Measurements from ENCODE around the gene ZFP92.
"Not testable (repeated sequence)": the region's sequence is repeated elsewhere in the genome, so short reads cannot be mapped to it uniquely, and the experiment has no call there.

Gene ZFP92

DNA sequence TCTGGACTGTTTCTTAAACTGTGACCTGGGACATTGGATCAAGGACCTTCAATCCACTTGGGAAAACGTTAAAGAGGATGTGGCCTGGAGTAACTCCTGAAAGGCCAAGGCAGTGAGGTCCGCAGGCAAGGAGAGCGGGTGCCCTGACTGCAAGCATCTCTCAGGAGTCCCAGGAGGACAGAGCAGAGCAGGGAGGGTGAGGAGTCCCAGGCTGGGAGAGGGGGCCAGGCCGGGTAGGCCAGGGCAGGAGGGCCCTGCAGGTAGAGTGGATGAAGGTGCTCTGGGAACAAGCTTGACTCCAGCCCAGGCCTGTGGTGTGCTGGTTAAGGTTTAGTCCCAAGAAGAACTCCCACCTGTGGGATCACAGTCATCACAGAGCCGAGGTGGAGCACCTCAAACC is 23.9 kb upstream of the ZFP92 start:
- DNase-seq (ENCODE audit: low spot score) = no peak

DNA sequence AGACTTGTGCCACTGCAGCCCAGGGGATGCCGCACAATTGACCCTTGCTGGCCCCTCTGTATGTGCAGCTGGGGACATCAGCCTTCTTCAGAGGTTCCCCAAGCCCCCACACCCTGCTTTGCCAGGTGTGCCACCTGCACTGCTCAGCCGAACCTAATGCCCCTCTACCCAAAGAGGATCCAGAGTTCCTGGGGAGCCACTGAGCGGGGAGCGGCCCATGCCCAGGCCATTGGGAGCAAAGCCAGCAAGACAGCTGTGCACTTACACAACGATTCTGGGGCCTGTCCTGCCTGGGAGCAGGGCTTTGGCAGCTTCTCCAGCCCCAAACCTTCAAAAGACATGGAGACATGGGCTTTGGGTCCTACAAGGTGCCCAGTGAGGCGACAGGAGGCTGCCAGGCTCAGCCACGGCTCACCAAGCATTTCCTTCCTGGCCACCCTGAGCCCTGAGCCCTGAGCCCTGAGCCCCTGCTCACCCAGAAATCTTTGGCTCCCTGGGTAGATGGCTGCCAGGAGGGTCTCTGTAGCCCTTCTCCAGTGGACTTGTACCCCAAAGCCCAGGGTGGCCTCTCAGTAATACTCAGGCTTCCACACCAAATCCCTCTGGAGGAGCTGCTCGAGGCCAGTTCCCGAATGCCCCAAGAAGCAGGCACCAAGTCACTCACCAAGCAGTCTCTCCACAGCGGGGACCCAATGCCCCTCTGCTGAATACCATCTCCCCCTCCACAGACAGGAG is 23.1 kb upstream of the ZFP92 start:
- no peak for DNase-seq (ENCODE audit: low spot score)

DNA sequence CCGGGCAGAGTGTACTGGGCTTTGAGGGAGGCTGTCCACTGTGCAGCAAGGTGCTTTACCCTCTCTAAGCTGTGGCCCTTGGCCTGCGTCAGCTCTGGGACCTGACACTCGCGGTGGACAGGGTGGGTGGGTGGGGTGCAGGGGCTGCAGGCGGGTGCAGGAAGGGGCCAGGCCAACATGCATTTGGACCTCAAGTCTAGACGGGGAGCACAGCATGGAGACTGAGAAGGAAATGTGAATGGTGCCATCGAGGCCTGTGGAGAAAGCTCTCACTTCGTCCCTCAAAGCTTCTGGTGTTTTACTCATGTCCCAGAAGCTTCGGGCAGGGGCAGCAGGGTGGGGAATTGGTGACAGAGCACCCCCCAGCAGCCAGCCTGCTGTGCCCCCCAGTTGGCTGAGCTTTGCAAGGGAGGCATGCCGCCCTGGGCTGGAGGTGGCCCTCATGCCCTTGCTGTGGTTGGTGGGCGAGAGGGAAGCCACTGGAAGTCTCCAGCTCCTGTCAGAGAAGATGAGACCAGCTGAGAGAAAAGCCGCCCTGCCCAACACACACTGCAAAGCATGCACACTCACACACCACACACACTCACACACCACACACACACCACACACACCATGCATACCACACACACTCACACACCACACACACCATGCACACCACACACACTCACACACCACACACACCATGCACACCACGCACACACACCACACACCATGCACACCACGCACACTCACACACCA is 22.4 kb upstream of the ZFP92 start:
- DNase-seq (ENCODE audit: low spot score) = no peak

DNA sequence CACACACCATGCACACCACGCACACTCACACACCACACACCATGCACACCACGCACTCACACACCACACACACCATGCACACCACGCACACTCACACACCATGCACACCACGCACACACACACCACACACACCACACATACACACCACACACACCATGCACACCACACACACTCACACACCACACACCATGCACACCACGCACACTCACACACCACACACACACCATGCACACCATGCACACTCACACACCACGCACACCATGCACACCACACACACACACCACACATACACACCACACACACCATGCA is 21.9 kb upstream of the ZFP92 start:
- DNase-seq (ENCODE audit: low spot score) = not testable (repeated sequence)

DNA sequence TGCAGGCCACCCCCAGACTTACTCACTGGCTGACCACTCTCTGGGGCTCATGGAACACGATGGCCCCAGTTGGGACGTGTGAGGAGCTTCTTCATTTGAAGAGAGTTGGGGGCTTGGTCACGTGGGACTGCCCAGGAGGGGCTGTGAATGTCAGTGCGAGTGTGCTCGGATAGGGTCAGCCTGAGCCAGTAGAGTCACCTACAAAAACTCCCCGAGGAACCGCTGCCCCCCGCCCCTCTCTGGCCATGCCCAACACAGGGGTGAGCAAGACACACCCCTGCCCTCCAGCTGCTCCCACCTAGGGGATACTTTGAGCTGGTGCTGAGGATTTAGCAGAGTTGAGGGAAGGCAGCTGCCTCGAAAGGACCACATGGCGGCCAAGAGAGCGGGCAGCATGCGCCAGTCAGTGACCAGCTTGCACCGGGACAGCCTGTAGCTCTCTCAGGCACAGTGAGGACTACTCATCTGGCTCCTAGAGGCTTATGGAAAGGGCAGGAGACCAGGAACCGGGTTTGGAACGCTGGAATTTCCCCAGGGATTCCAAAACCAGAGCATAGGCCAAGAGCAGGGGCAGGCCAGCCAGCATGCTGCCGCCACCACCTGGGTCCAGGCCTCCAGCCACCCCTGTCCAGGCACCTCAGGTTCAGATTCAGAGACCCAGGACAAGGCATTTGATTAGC is 18.5 kb upstream of the ZFP92 start:
- DNase-seq (ENCODE audit: low spot score) = no peak

DNA sequence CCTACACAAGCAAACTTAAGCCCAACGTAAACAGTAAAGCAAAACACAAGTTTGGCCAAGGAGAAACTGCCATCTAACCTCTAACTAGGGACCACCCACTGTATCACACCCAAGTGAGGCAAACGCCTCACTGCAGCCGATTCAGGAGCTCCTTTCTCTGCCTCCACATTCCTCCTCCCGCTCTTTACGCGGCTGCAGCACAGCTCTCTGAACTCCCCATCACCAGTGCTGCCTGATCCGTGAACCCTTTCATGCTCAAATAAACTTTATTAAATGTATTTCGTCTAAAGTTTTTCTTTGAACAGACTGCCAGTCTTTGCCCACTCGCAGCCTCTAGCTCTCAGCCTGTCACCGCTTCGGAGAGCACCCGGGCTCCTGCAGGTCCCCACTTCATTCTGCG is 16.7 kb upstream of the ZFP92 start:
- DNase-seq (ENCODE audit: low spot score) = no peak

DNA sequence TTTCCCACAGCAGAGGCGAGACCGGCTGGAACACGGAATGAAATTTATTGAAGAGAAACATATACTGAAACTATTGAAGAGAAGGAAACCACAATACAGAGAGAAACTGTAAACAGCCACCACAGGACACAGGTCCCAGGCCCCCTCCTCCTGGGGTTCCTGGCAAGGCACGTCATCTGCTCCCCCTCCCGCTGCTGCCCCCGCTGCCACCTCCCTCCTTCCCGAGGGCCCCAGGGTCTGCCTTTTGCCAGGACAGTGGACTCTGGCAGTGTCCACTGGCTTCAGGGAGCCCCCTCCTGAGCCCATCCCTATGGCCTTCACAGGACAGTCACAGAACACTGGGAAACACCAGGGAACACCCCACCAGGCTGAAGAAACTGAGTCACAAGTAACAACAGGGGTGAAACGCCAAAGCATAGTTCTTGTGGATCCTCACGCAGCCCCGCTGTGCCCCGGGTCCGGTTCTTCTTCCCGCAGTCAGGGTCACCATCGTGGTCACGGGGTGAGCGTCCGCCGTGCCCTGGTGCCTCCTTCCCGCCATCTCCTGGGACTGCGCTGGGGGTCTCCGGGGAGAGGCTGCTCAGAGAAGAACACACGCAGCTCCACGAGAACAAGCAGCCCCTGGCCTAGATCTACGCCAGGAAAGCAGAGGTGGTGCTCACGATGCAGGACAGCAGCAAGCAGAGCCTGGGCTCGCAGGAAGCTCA is 15.5 kb upstream of the ZFP92 start:
- DNase-seq (ENCODE audit: low spot score) = no peak

DNA sequence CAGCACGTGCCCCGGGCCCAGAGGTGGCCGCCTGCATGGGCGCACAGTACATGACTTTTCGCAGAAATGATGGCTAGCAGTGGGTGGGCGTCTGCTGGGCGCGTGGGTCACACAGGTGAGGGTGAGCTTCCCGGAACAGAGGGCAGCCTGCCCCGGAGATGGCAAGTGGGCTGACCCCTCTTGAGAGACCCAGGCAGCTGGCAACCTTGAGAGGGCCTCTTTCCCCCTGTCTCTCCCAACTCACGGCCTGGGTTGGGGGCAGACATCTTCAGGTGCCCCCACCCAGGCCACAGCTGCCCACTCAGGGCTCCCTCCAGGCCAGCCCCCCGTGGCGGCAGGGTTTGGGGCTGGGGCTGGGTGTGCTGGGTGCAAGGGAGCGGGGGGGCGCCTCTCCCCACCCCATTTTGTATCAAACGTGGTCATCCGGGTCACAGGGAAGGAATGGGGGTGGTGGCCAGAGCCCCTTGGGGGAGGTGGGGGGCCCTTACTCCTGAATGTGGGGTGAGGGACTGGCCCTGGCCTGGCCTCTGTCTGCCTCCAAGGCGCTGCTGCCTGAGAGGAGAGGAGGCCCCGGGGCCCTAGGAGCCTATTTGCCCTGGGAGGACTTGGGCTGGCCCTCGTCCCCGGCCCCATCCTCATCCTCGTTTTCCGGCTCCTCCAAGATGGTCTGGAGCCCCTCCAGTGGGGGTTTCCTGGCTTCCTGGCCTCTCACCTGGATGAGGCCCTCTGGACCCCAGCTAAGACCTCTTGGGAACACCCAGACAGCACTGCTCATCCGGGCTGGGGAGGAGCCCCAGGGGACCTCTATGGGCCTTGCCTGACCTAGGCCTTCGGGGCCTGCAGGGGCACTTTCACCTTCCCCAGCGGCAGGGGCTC is 14.7 kb upstream of the ZFP92 start:
- no peak for DNase-seq (ENCODE audit: low spot score)

DNA sequence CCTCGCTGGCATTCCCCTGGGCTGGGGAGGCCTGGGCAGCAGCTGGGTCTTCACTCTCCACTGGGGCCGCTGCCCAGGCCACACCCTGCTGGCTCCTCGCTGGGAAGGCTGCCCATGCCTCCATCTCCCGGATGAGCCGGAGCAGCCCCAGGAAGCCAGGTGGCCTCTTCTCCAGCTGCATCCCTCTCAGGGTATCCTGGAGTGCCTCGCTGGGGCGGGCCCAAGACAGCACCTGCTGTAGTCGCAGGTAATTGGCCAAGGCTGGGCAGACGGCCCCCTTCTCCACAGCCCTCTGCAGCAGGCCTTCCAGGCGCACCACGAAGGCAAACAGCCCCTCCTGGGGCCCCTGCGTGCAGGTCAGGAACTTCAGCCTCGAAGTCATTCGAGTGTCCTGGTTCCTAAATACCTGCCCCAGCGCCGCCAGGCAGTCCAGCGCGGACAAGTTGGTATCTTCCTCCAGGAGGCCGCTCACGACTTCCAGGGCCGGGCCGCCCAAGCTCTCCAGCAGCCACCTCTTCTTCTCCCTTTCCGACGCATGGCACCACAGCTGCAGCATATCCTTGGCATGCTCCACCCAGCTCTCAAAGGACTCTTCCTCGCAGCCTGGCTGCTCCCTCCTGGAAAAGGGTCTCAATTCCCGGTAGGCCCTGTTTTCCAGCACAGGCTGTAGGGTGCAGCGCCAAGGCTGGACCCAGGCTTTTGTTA is 13.9 kb upstream of the ZFP92 start:
- DNase-seq (ENCODE audit: low spot score) = no peak

DNA sequence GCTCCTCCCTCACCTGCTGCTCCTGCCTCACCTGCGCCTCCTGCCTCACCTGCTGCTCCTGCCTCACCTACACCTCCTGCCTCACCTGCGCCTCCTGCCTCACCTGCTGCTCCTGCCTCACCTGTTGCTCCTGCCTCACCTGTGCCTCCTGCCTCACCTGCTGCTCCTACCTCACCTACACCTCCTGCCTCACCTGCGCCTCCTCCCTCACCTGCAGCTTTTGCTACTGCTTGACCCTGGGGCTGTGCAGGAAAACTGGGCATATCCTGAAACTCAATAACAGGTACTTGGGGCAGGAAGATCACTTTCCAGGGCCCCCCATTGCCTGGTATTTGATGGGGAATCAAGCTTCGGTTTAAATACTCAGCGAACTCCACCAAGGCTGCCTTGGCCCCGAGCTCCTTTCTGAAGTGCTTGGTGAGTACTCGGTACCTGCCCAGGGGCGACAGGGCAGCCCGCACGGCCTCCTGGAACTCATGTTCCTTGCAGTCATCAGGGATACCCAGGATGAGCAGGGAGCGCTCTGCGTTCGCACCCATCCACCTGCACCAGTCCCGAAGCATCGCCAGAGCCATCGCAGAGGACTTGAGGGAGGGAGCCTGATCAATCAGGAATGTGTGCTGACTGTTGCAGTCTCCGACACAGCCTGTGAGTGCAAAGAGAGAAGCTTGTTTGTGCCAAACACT is 12.9 kb upstream of the ZFP92 start:
- DNase-seq (ENCODE audit: low spot score) = no peak

DNA sequence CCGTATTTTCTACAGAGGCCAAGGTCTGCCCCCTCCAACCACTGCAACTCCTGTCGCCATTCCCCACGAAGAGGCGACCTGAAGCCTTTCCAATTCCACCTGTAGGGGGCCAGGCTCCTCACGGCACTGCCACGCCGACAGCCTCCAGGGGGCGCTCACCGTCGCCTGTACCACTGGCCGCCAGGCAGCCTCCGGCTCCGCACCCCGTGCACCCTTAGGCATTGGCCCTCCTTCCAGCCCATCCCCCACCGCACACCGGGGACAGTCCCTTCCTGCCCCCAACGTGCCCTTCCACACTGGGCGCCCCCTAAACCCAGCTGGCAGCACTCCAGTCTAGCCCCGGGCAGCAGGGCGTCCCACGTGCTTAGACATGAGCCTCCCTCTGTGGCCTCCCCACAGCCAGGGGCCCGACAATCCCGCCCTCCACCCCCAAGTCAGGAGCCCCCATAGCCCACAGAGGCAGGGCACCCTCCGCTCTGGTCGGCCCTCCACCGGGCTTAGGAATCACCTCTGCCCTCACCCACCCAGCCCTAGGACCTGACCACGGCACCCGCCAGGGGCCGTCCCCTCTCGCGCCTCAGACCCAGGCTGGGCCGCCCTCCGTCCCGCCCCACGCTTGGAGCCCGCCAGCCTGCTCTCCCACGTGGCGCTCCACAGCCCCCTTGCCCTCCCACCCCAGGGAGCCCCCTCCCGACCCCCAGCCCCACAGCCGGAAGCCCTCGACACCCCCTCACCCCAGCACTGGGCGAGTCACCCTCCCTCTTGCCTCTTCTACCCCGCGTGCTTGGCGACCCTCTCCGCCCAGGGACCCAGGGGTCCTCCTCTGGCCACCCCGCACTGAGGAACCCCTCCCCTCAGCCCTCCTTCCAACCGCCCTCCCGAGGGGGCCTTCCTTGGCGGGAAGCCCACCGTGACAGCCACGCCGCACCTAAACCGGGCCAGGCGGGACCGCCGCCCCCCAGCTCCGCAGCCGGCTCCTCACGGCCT is 10.8 kb upstream of the ZFP92 start:
- peak; percentile 89 for DNase-seq (ENCODE audit: low spot score)

DNA sequence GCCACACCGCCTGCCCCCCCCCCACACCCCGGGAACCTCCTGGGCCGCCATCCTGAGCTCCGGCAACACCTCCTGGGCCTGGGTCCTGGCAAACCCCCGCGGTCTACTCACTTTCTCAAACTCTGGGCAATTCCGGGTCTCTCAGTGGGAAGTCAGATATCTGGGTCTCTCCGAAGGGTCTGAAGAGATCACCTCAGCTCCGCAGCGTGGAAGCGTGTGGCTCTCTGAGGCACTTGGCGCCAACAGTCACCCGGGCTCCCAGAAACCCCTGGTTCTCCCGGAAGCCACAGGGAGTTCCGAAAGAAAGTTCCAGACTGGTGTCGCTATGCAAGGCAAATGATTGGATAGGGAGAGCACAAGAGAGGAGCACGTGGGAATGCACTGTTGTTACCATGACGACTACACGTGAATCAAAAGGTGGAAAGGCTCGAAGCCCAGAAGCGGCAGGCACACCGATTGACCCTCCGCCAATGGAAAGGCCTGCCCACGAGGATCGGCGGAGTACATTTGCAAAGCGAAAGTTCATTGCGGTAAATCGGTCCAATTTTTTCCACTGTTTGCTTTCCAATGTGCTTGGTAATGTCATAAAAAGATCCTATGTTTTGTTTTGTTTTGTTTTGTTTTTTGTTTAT is 10.0 kb upstream of the ZFP92 start, which contains the start of gene PNMA6E:
Gene PNMA6E, minus strand, starts transcription at position 218 of the 632 bp plus-strand sequence. CDS start 2,501 bp downstream, outside the sequence.
- DNase-seq (ENCODE audit: low spot score) = no peak

DNA sequence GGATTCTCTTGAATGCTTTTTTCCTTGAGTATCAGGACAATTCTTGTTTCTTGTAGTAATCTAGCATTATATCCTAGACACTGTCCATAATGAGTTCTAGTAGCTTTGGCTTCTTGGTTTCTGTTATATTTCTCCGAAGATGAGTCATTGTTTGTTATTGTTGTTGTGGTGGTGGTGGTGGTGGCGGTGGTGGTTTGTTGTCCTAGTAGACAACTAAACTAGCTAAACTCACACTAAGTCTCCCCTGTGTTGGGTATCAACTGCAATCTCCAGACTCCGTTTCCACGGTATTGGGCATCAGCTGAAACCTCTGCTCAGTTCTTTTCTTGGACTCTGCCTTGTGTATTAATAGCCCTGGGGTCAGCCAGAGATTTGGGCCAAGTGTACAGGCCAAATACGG is 6.9 kb upstream of the ZFP92 start:
- DNase-seq (ENCODE audit: low spot score) = not testable (repeated sequence)

DNA sequence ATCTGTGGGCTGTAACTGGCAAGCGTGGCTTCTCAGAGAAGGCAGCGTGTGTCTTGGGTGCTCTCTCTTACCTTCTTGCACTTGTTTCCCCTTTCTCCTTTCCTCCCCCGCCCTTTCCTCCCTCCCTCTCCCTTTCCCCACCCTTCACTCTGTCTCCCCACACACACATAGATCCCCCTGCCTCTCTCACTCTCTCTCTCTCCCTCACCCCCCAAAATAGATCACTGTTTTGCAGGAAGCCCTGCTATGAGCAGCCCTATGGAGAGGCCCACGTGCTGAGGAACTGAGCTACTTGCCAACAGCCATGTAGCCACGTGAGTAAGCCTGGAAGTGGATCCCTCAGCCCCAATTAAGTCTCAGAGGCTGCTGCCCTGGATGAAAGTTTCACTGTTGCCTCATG is 5.8 kb upstream of the ZFP92 start:
- no peak for DNase-seq (ENCODE audit: low spot score)

DNA sequence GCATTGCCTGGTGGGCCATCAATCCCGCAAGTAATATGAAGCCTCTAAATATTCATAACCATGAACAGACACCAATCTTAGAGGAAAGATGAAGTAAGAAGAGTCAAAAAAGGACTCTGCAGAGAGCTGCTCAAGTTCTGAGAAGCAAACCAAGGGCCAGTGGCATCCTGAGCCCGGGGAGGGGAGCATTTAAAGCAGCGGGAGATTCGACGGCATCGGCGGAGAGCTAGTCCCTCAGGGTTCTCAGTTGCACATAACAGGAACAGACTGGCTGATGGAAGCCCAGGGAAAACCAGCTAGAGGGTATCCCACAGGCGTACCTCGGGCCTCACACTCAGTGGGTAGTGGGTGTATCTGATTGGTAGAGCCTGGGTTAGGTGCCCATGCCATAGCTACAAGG is 5.3 kb upstream of the ZFP92 start:
- no peak for DNase-seq (ENCODE audit: low spot score)

DNA sequence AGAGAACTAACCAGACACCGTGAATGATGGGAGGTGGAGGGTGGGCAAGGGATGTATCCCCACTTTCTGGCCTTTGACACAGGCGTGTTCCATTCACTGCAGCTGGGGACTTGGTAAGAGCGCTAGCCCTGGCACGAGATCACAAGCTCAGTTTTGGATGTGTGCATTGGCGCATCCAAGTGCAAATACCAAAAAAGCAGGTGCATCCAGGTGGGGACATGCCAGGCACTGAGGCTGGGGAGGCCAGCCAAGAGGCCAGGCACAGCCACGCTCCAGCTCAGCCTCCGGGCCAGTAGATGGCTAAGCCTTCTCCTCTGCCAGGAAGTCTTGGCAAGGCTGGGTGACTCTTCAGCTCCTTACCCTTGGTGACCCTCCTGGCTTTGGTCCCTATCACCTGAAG is 4.4 kb upstream of the ZFP92 start:
- DNase-seq (ENCODE audit: low spot score) = no peak

DNA sequence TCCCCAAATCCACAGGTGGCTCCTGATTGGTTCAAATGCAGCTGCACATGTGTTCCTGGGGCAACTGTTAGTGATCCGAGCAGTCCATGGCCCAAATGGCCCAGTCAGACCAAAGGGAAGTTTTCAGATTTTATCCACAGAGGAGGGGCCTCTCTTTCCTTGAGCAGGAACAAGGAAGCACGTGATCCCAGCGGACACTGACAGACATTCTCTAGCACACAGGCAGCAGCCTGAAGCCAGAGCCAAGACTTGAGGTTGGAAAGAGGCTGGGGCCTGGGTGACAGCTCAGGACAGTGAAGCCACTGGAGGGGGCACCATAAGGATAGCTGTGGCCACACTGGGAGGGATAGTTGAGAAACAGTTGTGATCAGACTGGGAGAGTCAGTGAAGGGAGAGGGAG is 3.5 kb upstream of the ZFP92 start:
- no peak for DNase-seq (ENCODE audit: low spot score)

DNA sequence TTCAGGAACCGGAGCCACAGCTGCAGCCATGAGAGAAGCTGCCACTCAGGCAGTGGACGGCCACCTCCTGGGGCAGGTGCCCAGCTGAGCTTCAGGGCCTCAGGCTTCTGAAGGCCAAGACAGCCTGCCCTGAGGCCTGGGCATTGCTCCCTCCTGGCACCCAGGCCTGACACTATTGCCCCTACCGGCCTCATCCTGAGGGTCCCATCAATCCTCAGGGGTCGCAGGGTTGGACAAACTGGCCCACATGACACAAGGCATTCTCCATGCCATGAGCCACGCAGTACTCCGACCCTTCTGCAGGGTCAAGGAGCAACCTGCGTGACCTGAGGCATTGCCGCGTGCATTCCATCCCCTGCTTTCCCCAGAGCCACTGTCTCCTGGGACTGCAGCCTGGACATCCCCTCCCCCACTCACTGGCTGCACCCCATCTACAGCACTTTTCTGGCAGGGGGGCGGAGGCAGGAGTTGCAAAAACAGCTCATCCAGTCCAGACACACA is 3.0 kb upstream of the ZFP92 start:
- DNase-seq (ENCODE audit: low spot score) = no peak
